Activated naive CD8-positive, alpha-beta T cell treated with anti-CD3 and anti-CD28 coated beads, Interleukin-2, amount 10 ng/mL, durations not matched to agents 7 days and 5 days (primary cell): ENCODE results near the gene DUS3L. TPM values are rescaled to one million over a fixed set of nuclear protein-coding genes. Genes with fewer than 3 reads are reported as not detected.
"Not testable (repeated sequence)": the region's sequence is repeated elsewhere in the genome, so short reads cannot be mapped to it uniquely, and the experiment has no call there.

ENCODE experiments used
- ATAC-seq: fragments of 150-1000 bp; cut with Tn5 transposase; one replicate; pipeline ENCODE4 v1.10.0; 2021; ENCODE audit warnings: low read depth, moderate library complexity
- POLR2A ChIA-PET: fragments of 350-600 bp; sonication (Branson Sonifier 250); formaldehyde crosslinking; loops from one replicate; lab custom pipeline; 2021; ENCODE audit warnings: antibody characterized with exemption; lab: Charles Lee
- DNase-seq: peaks from one replicate; pipeline ENCODE4 v3.0.0; 2021
- H3K27ac Mint-ChIP-seq: one replicate; pipeline ENCODE4 v1.8.0; 2022; ENCODE audit warnings: mild to moderate bottlenecking, mixed read lengths
- H3K27me3 Mint-ChIP-seq: one replicate; pipeline ENCODE4 v1.8.0; 2022; ENCODE audit warnings: mild to moderate bottlenecking, moderate library complexity, mixed read lengths
- H3K36me3 Mint-ChIP-seq: one replicate; pipeline ENCODE4 v1.8.0; 2021; ENCODE audit warnings: mild to moderate bottlenecking, mixed read lengths
- H3K4me1 Mint-ChIP-seq: one replicate; pipeline ENCODE4 v1.8.0; 2021; ENCODE audit warnings: mixed read lengths
- H3K4me3 Mint-ChIP-seq: one replicate; pipeline ENCODE4 v1.8.0; 2022; ENCODE audit warnings: mild to moderate bottlenecking, moderate library complexity, mixed read lengths
- H3K9me3 Mint-ChIP-seq: one replicate; pipeline ENCODE4 v1.8.0; 2021; ENCODE audit warnings: mixed read lengths
- total RNA-seq, 2 experiments: library from RNA; stranded (reverse); gene quantifications; one replicate each; pipeline ENCODE4 v1.2.3, GENCODE V29; 2021

Gene DUS3L
- total RNA-seq, 2 experiments from 2014 or later: 61.0 to 62.1 TPM

GRCh38 chr19:5786593-5787408 is 4.2 kb downstream of the DUS3L start:
- DNase-seq: no peak
- no peak overlapping the region for H3K4me3 Mint-ChIP-seq
- peaks cover 5% of the 10 kb centered on the region for H3K4me1 Mint-ChIP-seq
- H3K9me3 Mint-ChIP-seq: no peaks in the 10 kb centered on the region
- H3K36me3 Mint-ChIP-seq: peaks cover 8% of the 10 kb centered on the region
- H3K27ac Mint-ChIP-seq: no peak overlapping the region
- POLR2A ChIA-PET: no interaction called here
- no peak for ATAC-seq
- H3K27me3 Mint-ChIP-seq: no peaks in the 10 kb centered on the region

GRCh38 chr19:5785423-5785822 is 5.5 kb downstream of the DUS3L start:
- H3K27ac Mint-ChIP-seq: no peak overlapping the region
- no peak for ATAC-seq
- no peaks in the 10 kb centered on the region for H3K9me3 Mint-ChIP-seq
- POLR2A ChIA-PET: no interaction called here
- peaks cover 8% of the 10 kb centered on the region for H3K36me3 Mint-ChIP-seq
- H3K27me3 Mint-ChIP-seq: no peaks in the 10 kb centered on the region
- no peak overlapping the region for H3K4me3 Mint-ChIP-seq
- H3K4me1 Mint-ChIP-seq: peaks cover 3% of the 10 kb centered on the region
- DNase-seq: no peak

GRCh38 chr19:5784581-5785147 is 6.3 kb downstream of the DUS3L start, which contains the start of gene PRR22:
TSS of gene PRR22 (minus strand) at chr19:5784746. CDS start at chr19:5784660, 86 bp downstream.
- no peak within 1 kb of the TSS for H3K27ac Mint-ChIP-seq
- POLR2A ChIA-PET: no interaction called here
- no peak within 1 kb of the TSS for H3K4me3 Mint-ChIP-seq
- no peaks in the 10 kb centered on the region for H3K27me3 Mint-ChIP-seq
- no peaks in the 10 kb centered on the region for H3K4me1 Mint-ChIP-seq
- ATAC-seq: no peak
- H3K9me3 Mint-ChIP-seq: no peaks in the 10 kb centered on the region
- no peak for DNase-seq
- peaks cover 4% of the 10 kb centered on the region for H3K36me3 Mint-ChIP-seq

GRCh38 chr19:5782945-5783919 is 7.7 kb downstream of the DUS3L start:
- H3K36me3 Mint-ChIP-seq: peaks cover 2% of the 10 kb centered on the region
- DNase-seq (no peak), ATAC-seq (no peak)
- no peak overlapping the region for H3K4me3 Mint-ChIP-seq
- no peaks in the 10 kb centered on the region for H3K9me3 Mint-ChIP-seq
- H3K4me1 Mint-ChIP-seq: no peaks in the 10 kb centered on the region
- no peak overlapping the region for H3K27ac Mint-ChIP-seq
- POLR2A ChIA-PET: no interaction called here
- H3K27me3 Mint-ChIP-seq: no peaks in the 10 kb centered on the region

- peaks cover 2% of the 10 kb centered on the region for H3K36me3 Mint-ChIP-seq
- no peaks in the 10 kb centered on the region for H3K9me3 Mint-ChIP-seq
- POLR2A ChIA-PET: no interaction called here
- H3K4me1 Mint-ChIP-seq: no peaks in the 10 kb centered on the region
- no peaks in the 10 kb centered on the region for H3K27me3 Mint-ChIP-seq
- no peak overlapping the region for H3K4me3 Mint-ChIP-seq
- ATAC-seq: no peak
- DNase-seq: no peak
- no peak overlapping the region for H3K27ac Mint-ChIP-seq
Observed at GRCh38 chr19:5782322-5782721, 8.6 kb downstream of the DUS3L start.

GRCh38 chr19:5780916-5781315 is 10.0 kb downstream of the DUS3L start:
- H3K9me3 Mint-ChIP-seq, DNase-seq, H3K36me3 Mint-ChIP-seq, H3K27ac Mint-ChIP-seq, H3K4me1 Mint-ChIP-seq, H3K27me3 Mint-ChIP-seq, H3K4me3 Mint-ChIP-seq, ATAC-seq: not testable (repeated sequence)
- POLR2A ChIA-PET: interaction anchor here (0.9 kb wide), 1 partner anchor 123 kb away, joined by 4 read pairs; the partner anchor contains the start of gene NDUFA11

GRCh38 chr19:5778402-5778801 is 12.6 kb downstream of the DUS3L start:
- POLR2A ChIA-PET: no interaction called here
- no peak overlapping the region for H3K27ac Mint-ChIP-seq
- no peaks in the 10 kb centered on the region for H3K4me1 Mint-ChIP-seq
- no peaks in the 10 kb centered on the region for H3K36me3 Mint-ChIP-seq
- H3K4me3 Mint-ChIP-seq: no peak overlapping the region
- ATAC-seq: no peak
- H3K27me3 Mint-ChIP-seq: no peaks in the 10 kb centered on the region
- DNase-seq: no peak
- no peaks in the 10 kb centered on the region for H3K9me3 Mint-ChIP-seq

- H3K27me3 Mint-ChIP-seq: peaks cover 2% of the 10 kb centered on the region
- H3K27ac Mint-ChIP-seq: no peak overlapping the region
- no peaks in the 10 kb centered on the region for H3K9me3 Mint-ChIP-seq
- POLR2A ChIA-PET: interaction anchor here (0.6 kb wide), 1 partner anchor 156 kb away, joined by 3 read pairs; no protein-coding TSS in a partner anchor
- no peak overlapping the region for H3K4me3 Mint-ChIP-seq
- H3K36me3 Mint-ChIP-seq: no peaks in the 10 kb centered on the region
- no peak for ATAC-seq
- H3K4me1 Mint-ChIP-seq: no peaks in the 10 kb centered on the region
- DNase-seq: no peak
Observed at GRCh38 chr19:5775668-5776309, 15.2 kb downstream of the DUS3L start.

- H3K27ac Mint-ChIP-seq: no peak overlapping the region
- ATAC-seq: no peak
- POLR2A ChIA-PET: no interaction called here
Observed at GRCh38 chr19:5774921-5775320, 16.0 kb downstream of the DUS3L start.

GRCh38 chr19:5773276-5773675 is 17.7 kb downstream of the DUS3L start:
- Mint-ChIP-seq H3K36me3 (no peaks in the 10 kb centered on the region), H3K27ac (no peak overlapping the region), H3K9me3 (no peaks in the 10 kb centered on the region), H3K27me3 (peaks cover 2% of the 10 kb centered on the region), H3K4me1 (no peaks in the 10 kb centered on the region), H3K4me3 (no peak overlapping the region)
- ATAC-seq (no peak), DNase-seq (no peak)
- POLR2A ChIA-PET: no interaction called here

More at GRCh38 chr19:5774921-5775320, 16.0 kb downstream of the DUS3L start:
- no peaks in the 10 kb centered on the region for H3K9me3 Mint-ChIP-seq
- no peaks in the 10 kb centered on the region for H3K4me1 Mint-ChIP-seq
- H3K36me3 Mint-ChIP-seq: no peaks in the 10 kb centered on the region
- DNase-seq: no peak
- no peak overlapping the region for H3K4me3 Mint-ChIP-seq
- H3K27me3 Mint-ChIP-seq: peaks cover 2% of the 10 kb centered on the region

- Mint-ChIP-seq H3K27me3 (peaks cover 2% of the 10 kb centered on the region), H3K36me3 (no peaks in the 10 kb centered on the region), H3K4me3 (no peak overlapping the region), H3K27ac (no peak overlapping the region), H3K4me1 (no peaks in the 10 kb centered on the region), H3K9me3 (no peaks in the 10 kb centered on the region)
- POLR2A ChIA-PET: interaction anchor here (1.0 kb wide), 1 partner anchor 38 kb away, joined by 3 read pairs; no protein-coding TSS in a partner anchor
- DNase-seq: no peak
- no peak for ATAC-seq
Observed at GRCh38 chr19:5772416-5772815, 18.5 kb downstream of the DUS3L start.

- H3K36me3 Mint-ChIP-seq: no peaks in the 10 kb centered on the region
- POLR2A ChIA-PET: interaction anchor here (0.6 kb wide), 1 partner anchor 58 kb away, joined by 3 read pairs; no protein-coding TSS in a partner anchor
- H3K4me1 Mint-ChIP-seq: no peaks in the 10 kb centered on the region
- no peak overlapping the region for H3K4me3 Mint-ChIP-seq
- H3K9me3 Mint-ChIP-seq: no peaks in the 10 kb centered on the region
- no peak overlapping the region for H3K27ac Mint-ChIP-seq
- peaks cover 2% of the 10 kb centered on the region for H3K27me3 Mint-ChIP-seq
- no peak for DNase-seq
- no peak for ATAC-seq
Observed at GRCh38 chr19:5767949-5768348, 23.0 kb downstream of the DUS3L start.

- DNase-seq (no peak), ATAC-seq (no peak)
- Mint-ChIP-seq H3K27ac (no peak overlapping the region), H3K27me3 (no peaks in the 10 kb centered on the region), H3K9me3 (peaks cover 4% of the 10 kb centered on the region), H3K36me3 (no peaks in the 10 kb centered on the region), H3K4me3 (no peak overlapping the region), H3K4me1 (no peaks in the 10 kb centered on the region)
- POLR2A ChIA-PET: no interaction called here
Observed at GRCh38 chr19:5765220-5765619, 25.7 kb downstream of the DUS3L start.
